ENCODE data around the gene ORC5.
"Not testable (repeated sequence)": the region's sequence is repeated elsewhere in the genome, so short reads cannot be mapped to it uniquely, and the experiment has no call there.

Gene ORC5

GRCh38 chr7:104179178-104179577 is 28.6 kb downstream of the ORC5 start:
- no peak for DNase-seq

- not testable (repeated sequence) for DNase-seq
These were observed 30.2 kb downstream of the ORC5 start for GRCh38 chr7:104177565-104178083.

- DNase-seq = no peak
These were observed 31.5 kb downstream of the ORC5 start for GRCh38 chr7:104176332-104176731.

- DNase-seq = no peak
These were observed 32.3 kb downstream of the ORC5 start for GRCh38 chr7:104175361-104175984.

- DNase-seq = no peak
These were observed 33.0 kb downstream of the ORC5 start for GRCh38 chr7:104174798-104175197.

GRCh38 chr7:104162081-104162480 is 45.7 kb downstream of the ORC5 start:
- DNase-seq = no peak

- DNase-seq = no peak
These were observed 46.6 kb downstream of the ORC5 start for GRCh38 chr7:104161244-104161643.

GRCh38 chr7:104160375-104160774 is 47.4 kb downstream of the ORC5 start:
- no peak for DNase-seq

- DNase-seq = no peak
These were observed 51.0 kb downstream of the ORC5 start for GRCh38 chr7:104156842-104157277.

- DNase-seq = no peak
These were observed 54.5 kb downstream of the ORC5 start for GRCh38 chr7:104153287-104153686.

GRCh38 chr7:104152468-104152867 is 55.3 kb downstream of the ORC5 start:
- no peak for DNase-seq

- DNase-seq = no peak
These were observed 57.3 kb downstream of the ORC5 start for GRCh38 chr7:104150470-104150869.

GRCh38 chr7:104149822-104150221 is 58.0 kb downstream of the ORC5 start:
- DNase-seq = no peak

- no peak for DNase-seq
These were observed 65.7 kb downstream of the ORC5 start for GRCh38 chr7:104142147-104142546.

- no peak for DNase-seq
These were observed 69.8 kb downstream of the ORC5 start for GRCh38 chr7:104137971-104138370.

GRCh38 chr7:104137511-104137910 is 70.3 kb downstream of the ORC5 start:
- no peak for DNase-seq

- DNase-seq = no peak
These were observed 70.8 kb downstream of the ORC5 start for GRCh38 chr7:104136981-104137380.

GRCh38 chr7:104136561-104136960 is 71.3 kb downstream of the ORC5 start:
- no peak for DNase-seq

- no peak for DNase-seq
These were observed 71.9 kb downstream of the ORC5 start for GRCh38 chr7:104135760-104136558.

GRCh38 chr7:104133238-104133637 is 74.6 kb downstream of the ORC5 start:
- no peak for DNase-seq

GRCh38 chr7:104130726-104131125 is 77.1 kb downstream of the ORC5 start:
- DNase-seq = no peak

- DNase-seq = no peak
These were observed 80.6 kb downstream of the ORC5 start for GRCh38 chr7:104127204-104127603.

- no peak for DNase-seq
These were observed 81.4 kb downstream of the ORC5 start for GRCh38 chr7:104126411-104126841.

GRCh38 chr7:104124893-104125477 is 82.8 kb downstream of the ORC5 start:
- DNase-seq = no peak

Data from SIG-M5 (cell line).